Measurements from ENCODE around the gene IMPA2.

IMPA2 gene

DNA sequence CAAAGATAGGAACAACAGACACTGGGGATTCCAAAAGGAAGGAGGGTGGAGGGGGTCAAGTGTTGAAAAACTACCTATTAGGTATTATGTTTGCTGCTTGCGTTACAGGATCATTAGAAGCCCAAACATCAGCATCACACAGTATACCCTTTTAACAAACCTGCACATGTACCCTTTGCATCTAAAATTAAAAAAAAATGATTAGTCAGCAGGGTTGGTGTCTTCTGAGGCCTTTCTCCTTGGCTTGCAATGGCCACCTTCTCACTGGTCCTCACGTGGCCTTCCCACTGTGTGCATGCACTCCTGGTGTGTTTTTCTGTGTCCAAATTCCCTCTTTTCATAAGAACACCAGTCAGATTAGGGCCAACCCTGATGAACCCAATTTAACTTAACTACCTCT is 5.6 kb upstream of the IMPA2 start:
- DNase-seq (ENCODE audit: insufficient read length, low spot score), result no peak
- FAIRE-seq, result no peak
- TF ChIP-seq POLR2A (IDR thresholded peaks at IDR 0.05; ENCODE audit: low read depth, low read length), result no peak

DNA sequence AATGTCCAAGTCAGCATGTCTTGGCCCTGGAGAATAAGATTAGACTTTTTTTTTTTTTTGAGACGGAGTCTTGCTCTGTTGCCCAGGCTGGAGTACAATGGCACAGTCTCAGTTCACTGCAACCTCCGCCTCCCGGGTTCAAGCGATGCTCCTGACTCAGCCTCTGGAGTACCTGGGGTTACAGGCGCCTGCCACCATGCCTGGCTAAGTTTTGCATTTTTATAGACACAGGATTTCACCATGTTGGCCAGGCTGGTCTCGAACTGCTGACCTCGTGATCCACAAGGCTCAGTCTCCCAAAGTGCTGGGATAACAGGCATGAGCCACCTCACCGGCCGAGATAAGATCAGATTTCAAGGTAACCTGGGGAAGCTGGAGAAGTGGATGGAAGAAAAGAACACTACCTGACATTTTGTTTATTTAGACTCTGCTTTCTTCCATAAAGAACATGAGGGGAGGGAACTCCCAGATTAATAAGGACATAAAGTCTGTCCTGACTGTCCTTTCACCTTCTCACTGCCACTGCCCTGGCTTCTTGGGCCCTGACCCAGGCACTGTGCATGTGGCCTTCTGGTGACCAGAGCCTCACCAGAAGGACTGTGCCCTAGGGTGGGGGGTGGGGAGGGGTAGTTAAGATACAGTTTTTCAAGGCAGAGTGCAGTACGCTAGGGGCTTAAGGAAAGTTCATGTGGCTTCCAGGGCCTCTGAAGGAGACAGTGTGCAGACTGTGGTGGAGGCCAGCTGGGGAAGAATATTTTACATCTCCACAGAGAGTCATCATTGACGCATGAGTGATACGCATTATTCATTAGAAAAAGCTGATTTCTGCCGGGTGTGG is 4.8 kb upstream of the IMPA2 start:
- DNase-seq (ENCODE audit: insufficient read length, low spot score), result no peak

DNA sequence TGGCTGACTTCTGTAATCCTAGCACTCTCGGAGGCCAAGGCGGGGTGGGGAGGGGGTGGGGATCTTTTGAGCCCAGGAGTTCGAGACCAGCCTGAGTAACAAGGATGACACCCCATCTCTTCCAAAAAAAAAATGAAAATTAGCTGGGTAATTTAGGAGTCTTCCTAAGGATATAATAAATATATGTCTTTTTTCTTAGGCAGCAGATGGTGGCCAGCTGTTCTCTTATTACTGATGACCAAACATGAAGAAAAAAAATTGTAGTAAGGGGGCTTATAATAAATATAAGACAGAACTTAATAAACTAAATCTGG is 4.2 kb upstream of the IMPA2 start:
- no peak for TF ChIP-seq POLR2A (IDR thresholded peaks at IDR 0.05; ENCODE audit: low read depth, low read length)
- DNase-seq (ENCODE audit: insufficient read length, low spot score) (no peak), FAIRE-seq (no peak)

More for the DNA sequence above, 4.8 kb upstream of the IMPA2 start:
- FAIRE-seq, result no peak
- no peak for TF ChIP-seq POLR2A (IDR thresholded peaks at IDR 0.05; ENCODE audit: low read depth, low read length)

DNA sequence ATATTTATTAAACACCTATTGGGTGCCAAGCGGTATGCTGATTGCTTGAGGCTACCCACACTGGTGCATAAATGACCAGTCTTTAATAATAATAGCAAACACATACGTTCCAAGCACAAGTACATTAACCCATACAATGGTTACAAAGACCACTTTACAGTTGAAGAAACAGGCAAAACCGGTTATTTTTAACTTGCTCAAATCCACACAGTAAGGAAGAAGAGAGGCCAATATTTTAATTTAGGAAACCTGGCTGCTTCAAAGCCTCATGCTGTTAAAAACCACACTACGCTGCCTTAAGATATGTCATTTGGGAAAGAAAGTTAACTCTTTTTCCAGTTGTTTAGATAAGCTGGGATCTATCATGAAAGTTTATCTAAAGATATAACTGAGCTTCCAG is 2.4 kb upstream of the IMPA2 start:
- DNase-seq (ENCODE audit: insufficient read length, low spot score) (no peak), FAIRE-seq (no peak)
- no peak for TF ChIP-seq POLR2A (IDR thresholded peaks at IDR 0.05; ENCODE audit: low read depth, low read length)

GRCh38 chr18:11980163-11980493 is 1.2 kb upstream of the IMPA2 start:
- DNase-seq (ENCODE audit: insufficient read length, low spot score), result no peak
- no peak for TF ChIP-seq POLR2A (IDR thresholded peaks at IDR 0.05; ENCODE audit: low read depth, low read length)
- no peak for FAIRE-seq

DNA sequence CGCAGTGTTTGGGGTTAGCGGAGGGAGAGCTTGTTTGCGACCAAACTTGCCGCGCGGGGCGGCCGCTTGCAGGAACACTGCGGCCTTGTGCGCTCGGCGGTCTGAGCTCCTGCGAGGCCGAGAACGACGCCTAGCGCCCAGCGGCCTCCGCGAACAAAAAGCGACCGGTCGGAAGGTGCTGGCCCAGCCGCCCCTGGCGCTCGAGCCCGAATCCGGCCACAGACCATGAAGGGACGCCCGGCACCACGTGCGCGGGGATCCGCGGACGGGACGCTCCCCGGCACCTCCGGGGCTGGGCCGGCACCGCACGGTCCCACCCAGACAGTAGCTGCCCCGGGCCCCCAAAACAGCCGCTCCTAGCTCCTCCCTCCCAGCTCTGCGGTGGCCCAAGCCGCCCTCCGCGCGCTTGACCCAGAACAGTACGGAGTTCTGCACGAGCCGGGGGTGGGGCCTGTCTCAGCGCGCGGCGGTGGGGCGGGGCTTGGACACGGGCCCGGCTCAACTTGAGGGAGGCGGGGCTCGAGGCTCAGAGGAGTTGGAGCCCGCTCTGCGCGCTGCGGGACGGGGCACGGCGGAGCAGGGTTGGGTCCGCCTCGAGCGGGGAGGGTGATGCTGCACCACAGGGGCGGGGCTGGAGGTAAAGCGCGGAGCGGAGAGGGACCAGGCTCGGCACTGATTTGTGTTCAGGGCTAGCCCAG is 664 bp upstream of the IMPA2 start:
- peak; percentile 55; the same call in 1 of the 2 replicates for TF ChIP-seq POLR2A (IDR thresholded peaks at IDR 0.05; ENCODE audit: low read depth, low read length)
- peak; percentile 93 for DNase-seq (ENCODE audit: insufficient read length, low spot score)
- FAIRE-seq, result peak; percentile 38

DNA sequence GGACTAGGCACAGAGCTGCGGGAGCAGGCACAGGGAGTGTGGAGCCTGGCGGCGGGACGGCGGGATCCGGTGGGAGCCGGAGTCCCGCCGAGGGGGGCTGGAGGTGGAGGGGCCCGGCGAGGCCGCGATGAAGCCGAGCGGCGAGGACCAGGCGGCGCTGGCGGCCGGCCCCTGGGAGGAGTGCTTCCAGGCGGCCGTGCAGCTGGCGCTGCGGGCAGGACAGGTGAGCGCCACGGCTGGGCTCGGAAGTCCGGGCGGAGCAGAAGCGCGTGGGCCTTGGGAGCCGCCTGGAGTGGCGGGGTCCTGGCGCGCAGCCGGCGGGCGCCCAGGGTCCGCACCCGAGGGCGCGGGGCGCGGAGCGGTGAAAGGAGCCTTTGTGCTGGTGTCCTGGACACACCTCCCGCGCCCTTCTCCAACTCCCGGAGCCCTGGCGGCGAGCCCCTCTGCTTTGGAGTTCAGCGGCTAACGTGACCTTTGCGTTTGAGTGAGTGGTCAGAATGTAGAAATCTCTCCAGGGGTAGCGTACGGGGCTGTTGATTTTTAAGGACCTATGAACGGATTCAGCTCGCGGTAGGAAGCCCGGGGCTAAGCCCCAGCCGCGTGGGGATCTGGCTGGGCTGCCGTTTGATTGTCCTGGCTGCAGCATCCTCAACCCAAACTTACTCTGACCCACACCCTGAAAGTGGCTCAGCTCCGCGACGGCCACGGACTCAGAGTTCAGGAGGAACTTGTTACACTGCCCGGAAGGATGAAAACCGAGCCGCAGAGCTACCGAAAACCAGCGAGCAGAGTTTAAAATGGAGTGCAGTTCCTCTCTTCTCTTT is 448 bp downstream of the IMPA2 start:
- no peak for TF ChIP-seq POLR2A (IDR thresholded peaks at IDR 0.05; ENCODE audit: low read depth, low read length)
- DNase-seq (ENCODE audit: insufficient read length, low spot score) (no peak), FAIRE-seq (no peak)

DNA sequence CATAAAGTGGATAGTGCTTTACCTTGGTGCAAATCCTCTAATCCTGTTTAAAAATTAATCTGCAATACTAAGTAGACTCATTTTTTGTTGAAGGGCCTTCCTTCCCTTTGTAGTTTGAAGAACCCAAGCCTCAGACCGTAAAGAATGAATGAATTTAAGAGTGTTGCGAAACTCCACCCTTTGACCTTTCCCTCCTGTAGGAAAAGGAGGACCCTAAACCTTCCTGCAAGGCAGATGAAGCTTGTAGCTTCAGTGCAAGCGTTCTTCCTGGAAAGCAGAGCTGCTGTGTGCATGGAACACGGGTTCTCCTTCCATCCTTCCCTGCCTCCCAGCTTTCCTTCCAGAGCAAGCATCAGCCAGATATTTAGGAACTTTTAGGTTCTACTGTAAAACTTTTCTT is 1.7 kb downstream of the IMPA2 start:
- DNase-seq (ENCODE audit: insufficient read length, low spot score) (no peak), FAIRE-seq (no peak)
- TF ChIP-seq POLR2A (IDR thresholded peaks at IDR 0.05; ENCODE audit: low read depth, low read length), result no peak

DNA sequence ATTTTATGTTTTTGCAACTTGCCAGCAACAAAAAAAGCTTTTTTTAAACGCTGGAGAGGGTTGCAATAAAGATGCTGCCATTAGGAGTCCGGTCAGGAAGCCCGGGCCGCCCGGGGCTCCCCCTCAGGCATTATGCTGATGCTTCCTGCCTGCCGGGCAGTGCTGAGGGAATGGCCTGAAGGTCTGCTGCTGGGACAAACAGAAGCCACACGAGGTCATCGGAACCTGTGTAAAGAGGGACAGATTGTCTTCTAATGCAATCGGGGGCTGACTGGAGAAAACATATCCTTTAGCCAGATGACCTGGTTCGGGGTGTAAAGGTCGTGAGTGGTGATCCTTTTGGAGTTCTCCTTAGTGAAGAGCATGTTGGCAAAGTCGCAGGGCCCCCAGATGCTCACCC is 2.3 kb downstream of the IMPA2 start:
- no peak for TF ChIP-seq POLR2A (IDR thresholded peaks at IDR 0.05; ENCODE audit: low read depth, low read length)
- FAIRE-seq (no peak), DNase-seq (ENCODE audit: insufficient read length, low spot score) (no peak)

GRCh38 chr18:11984091-11984490 is 2.8 kb downstream of the IMPA2 start:
- no peak for FAIRE-seq
- DNase-seq (ENCODE audit: insufficient read length, low spot score), result no peak
- TF ChIP-seq POLR2A (IDR thresholded peaks at IDR 0.05; ENCODE audit: low read depth, low read length), result no peak

DNA sequence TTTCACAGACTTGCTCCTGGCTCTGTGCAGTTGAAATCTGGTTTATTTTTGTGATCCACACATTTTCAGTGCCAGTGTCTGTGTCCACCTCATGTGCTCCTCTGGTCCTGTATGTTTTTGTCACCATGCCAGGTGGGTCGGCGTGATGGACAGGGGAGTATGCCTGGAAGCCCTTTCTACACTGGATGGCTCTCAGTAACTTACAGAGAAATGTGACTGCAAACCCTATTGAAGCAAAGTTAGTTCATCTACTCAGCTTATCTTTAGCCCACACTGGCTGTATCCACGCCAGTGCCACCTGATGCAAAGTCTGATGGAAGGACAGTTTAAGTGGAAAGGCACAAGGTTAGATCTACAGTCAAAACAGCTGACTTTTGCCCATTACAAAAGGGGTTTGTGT is 4.3 kb downstream of the IMPA2 start:
- TF ChIP-seq POLR2A (IDR thresholded peaks at IDR 0.05; ENCODE audit: low read depth, low read length), result no peak
- DNase-seq (ENCODE audit: insufficient read length, low spot score) (no peak), FAIRE-seq (no peak)

DNA sequence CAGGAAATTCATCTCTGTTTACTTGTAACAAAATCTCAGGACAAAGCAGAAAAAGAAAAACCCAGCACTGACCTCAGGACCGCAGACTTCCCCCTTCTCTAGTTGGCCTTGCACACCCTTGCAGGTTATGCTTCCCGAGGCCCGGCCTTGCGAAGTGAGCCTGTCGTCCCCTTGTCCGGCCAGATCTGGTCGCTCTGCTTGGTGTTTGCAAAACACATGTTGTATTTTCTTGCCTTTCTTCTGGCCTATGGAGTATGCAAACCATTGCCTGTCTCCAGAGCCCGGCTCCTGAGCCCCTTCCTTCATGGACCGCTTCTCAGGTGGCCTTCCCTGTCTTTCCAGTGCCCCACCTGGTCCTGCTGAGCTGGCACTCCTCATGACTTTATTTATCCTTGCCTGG is 4.8 kb downstream of the IMPA2 start:
- DNase-seq (ENCODE audit: insufficient read length, low spot score) (no peak), FAIRE-seq (no peak)
- no peak for TF ChIP-seq POLR2A (IDR thresholded peaks at IDR 0.05; ENCODE audit: low read depth, low read length)

DNA sequence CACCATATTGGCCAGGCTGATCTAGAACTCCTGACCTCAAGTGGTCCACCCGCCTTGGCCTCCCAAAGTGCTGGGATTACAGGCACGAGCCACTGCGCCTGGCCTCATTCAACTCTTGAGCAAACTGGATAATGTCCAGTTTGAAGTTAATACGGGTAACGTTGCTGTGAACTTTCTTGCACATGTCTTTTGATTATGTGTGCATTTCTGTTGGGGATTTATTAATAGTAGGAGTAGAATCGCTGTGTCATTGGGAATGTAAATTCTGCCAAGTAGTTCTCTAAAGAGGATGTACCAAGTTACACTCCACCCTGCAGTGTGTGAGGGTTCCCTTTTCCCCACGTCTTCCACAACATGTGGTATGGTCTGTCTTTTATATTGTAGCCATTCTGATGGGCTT is 6.2 kb downstream of the IMPA2 start:
- no peak for FAIRE-seq
- TF ChIP-seq POLR2A (IDR thresholded peaks at IDR 0.05; ENCODE audit: low read depth, low read length), result no peak
- no peak for DNase-seq (ENCODE audit: insufficient read length, low spot score)

DNA sequence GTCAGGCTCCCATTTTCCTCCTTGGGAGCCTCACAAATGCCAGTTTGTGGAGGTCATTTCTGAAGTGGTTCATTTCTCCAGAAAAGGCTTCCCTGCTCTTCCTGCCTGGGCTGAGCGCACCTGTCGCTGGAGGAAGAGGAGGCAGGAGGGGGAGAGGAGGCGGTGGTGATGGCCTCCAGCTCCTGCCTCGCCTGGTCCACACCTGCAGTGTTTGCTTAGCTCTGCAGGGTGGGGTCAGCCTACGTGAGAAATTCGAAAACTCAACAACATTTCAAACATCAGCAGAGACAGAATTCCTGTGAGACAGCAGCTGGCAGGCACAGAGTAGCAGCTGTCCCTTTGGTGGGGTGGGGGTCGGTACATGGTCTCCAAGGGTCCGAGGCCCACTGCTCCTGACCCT is 7.9 kb downstream of the IMPA2 start:
- FAIRE-seq (no peak), DNase-seq (ENCODE audit: insufficient read length, low spot score) (no peak)
- no peak for TF ChIP-seq POLR2A (IDR thresholded peaks at IDR 0.05; ENCODE audit: low read depth, low read length)

Measured in H54 (cell line).